Measurements from ENCODE around the gene AKR1B15. TPM values are rescaled to one million over a fixed set of nuclear protein-coding genes. Genes with fewer than 3 reads are reported as not detected.

Gene AKR1B15
- total RNA-seq, 1 donor from 2014 or later = not detected

DNA sequence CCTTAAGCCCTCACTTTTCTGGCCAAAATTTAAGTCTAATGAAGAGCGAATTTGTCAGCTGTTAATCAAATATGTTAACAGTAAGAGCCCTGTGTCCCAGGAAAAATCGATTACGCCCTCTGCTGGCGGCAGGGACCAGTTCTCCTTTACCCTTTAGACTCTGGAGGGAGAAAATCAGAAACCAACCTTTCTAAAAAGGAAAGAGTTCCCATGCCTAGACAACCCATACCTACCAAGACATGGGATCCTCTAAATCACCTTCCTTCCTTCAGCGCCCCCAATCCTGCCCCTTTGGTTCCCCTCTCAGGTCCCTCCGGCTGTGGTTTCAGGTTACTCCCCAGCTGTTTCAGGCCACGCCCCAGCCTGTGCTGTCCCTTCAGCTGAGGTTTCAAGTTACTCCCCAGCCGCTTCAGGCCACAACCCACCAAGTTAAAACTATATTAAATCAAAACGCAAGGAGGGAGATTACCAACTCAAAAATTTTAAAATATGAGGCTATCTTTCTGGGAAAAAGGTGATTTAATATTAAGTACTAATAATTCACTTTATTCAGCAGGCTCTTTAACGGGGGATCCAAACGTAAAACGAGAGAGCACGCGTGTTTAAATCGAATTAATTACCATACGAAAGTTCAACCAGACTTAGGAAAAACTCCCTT lies 1.4 kb upstream of the AKR1B15 start:
- Histone ChIP-seq H3K4me3 (peak overlapping the region; percentile 55), H3K9me3 (replicated peaks) (no peaks in the 10 kb centered on the region), H3K36me3 (no peaks in the 10 kb centered on the region), H3K27ac (replicated peaks) (peak overlapping the region; percentile 42), H3K27me3 (ENCODE audit: low read depth) (peaks cover 1% of the 10 kb centered on the region), H3K4me1 (peaks cover 6% of the 10 kb centered on the region)
- intact Hi-C loops (cut with micrococcal nuclease) = no loop called here
- TF ChIP-seq, protein P1, sequence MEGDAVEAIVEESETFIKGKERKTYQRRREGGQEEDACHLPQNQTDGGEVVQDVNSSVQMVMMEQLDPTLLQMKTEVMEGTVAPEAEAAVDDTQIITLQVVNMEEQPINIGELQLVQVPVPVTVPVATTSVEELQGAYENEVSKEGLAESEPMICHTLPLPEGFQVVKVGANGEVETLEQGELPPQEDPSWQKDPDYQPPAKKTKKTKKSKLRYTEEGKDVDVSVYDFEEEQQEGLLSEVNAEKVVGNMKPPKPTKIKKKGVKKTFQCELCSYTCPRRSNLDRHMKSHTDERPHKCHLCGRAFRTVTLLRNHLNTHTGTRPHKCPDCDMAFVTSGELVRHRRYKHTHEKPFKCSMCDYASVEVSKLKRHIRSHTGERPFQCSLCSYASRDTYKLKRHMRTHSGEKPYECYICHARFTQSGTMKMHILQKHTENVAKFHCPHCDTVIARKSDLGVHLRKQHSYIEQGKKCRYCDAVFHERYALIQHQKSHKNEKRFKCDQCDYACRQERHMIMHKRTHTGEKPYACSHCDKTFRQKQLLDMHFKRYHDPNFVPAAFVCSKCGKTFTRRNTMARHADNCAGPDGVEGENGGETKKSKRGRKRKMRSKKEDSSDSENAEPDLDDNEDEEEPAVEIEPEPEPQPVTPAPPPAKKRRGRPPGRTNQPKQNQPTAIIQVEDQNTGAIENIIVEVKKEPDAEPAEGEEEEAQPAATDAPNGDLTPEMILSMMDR (IDR thresholded peaks at IDR 0.05; ENCODE audit: borderline replicate concordance) = peak; percentile 89
- peak; percentile 66 for DNase-seq

DNA sequence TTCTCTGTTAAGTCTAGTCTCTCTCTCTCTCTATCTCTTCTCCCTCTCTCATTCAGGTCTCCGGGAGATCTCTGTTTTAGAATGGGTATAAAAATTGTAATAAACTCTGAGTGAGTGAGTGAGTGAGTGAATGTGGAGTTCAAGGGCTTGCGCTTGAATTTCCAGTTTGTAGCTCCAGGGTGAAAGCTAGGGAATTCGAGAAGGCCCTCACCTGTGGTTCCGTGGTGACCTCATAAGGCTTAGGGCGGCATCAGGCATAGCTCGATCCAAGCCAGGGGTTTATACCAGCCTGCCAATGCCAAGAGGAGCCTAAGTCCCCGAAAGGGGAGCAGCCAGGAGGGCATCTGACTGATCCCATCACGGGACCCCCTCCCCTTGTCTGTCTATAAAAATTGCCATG lies 456 bp downstream of the AKR1B15 start:
- TF ChIP-seq, protein P1 (IDR thresholded peaks at IDR 0.05; ENCODE audit: borderline replicate concordance) = no peak

DNA sequence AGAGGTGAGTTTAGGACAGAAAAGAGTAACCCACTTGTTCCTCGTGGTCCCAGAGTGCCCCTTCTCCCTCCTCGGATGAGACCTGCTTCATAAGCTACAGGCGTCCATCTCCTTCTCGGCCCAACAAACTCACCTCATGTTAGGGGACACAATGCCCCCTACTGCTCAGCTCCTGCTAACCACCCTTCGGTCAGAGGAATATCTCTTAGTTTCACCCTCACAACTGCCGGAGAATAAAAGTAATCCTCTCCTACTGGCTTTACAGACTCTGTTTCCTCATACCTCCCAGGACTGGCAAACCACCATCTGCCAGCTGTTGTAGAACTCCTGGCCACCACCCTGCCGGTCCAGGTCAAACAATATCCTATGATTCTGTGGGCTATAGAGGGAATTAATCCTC lies 3.2 kb downstream of the AKR1B15 start:
- TF ChIP-seq, protein P1 (IDR thresholded peaks at IDR 0.05; ENCODE audit: borderline replicate concordance) = no peak
- no peak for DNase-seq
- no peak overlapping the region for H3K27ac ChIP-seq (replicated peaks)
- H3K27me3 ChIP-seq (ENCODE audit: low read depth) = no peaks in the 10 kb centered on the region
- no peaks in the 10 kb centered on the region for H3K9me3 ChIP-seq (replicated peaks)
- peaks cover 6% of the 10 kb centered on the region for H3K4me1 ChIP-seq
- intact Hi-C loops (cut with micrococcal nuclease) = no loop called here
- no peak overlapping the region for H3K4me3 ChIP-seq
- no peaks in the 10 kb centered on the region for H3K36me3 ChIP-seq

More for the DNA sequence above, 456 bp downstream of the AKR1B15 start:
- Histone ChIP-seq H3K4me1 (peaks cover 6% of the 10 kb centered on the region), H3K4me3 (no peak overlapping the region), H3K27ac (replicated peaks) (no peak overlapping the region), H3K9me3 (replicated peaks) (no peaks in the 10 kb centered on the region), H3K27me3 (ENCODE audit: low read depth) (no peaks in the 10 kb centered on the region), H3K36me3 (no peaks in the 10 kb centered on the region)
- DNase-seq = no peak
- intact Hi-C loops (cut with micrococcal nuclease) = no loop called here

DNA sequence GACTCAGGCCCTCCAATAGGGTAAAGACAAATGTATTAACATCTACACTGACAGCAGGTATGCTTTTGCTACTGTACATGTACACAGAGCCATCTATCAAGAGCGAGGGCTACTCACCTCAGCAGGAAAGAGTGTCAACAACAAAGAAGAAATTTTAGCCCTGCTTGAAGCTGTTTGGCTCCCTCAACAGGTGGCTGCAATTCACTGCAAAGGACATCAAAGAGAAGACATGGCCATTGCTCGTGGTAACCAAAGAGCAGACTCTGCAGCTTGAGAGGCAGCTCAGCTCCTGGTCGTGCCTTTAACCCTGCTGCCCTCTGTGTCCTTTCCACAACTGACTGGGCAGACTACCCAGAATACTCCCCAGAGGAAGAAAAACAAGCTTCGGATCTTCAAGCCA lies 5.1 kb downstream of the AKR1B15 start:
- Histone ChIP-seq H3K4me3 (no peak overlapping the region), H3K27me3 (ENCODE audit: low read depth) (no peaks in the 10 kb centered on the region), H3K36me3 (no peaks in the 10 kb centered on the region), H3K4me1 (no peaks in the 10 kb centered on the region), H3K9me3 (replicated peaks) (no peaks in the 10 kb centered on the region), H3K27ac (replicated peaks) (no peak overlapping the region)
- TF ChIP-seq, protein P1 (IDR thresholded peaks at IDR 0.05; ENCODE audit: borderline replicate concordance) = no peak
- intact Hi-C loops (cut with micrococcal nuclease) = no loop called here
- DNase-seq = no peak

DNA sequence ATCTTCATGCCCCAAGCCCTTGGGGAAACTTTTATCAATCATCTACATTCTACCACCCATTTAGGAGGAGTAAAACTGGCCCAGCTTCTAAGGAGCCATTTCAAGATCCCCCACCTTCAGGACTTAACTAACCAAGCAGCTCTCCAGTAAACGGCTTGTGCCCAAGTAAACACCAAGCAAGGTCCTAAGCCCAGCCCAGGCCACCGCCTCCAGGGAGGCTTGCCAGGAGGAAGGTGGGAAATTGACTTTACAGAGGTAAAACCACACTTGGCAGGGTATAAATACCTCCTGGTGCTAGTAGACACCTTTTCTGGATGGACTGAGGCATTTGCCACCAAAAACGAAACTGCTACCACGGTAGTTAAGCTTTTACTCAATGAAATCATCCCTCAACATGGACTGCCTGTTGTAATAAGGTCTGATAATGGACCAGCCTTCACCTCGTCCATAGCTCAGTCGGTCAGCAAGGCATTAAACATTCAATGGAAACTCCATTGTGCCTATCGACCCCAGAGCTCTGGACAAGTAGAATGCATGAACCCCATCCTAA lies 5.6 kb downstream of the AKR1B15 start:
- Histone ChIP-seq H3K27me3 (ENCODE audit: low read depth) (no peaks in the 10 kb centered on the region), H3K36me3 (no peaks in the 10 kb centered on the region), H3K4me1 (no peaks in the 10 kb centered on the region), H3K9me3 (replicated peaks) (no peaks in the 10 kb centered on the region), H3K27ac (replicated peaks) (no peak overlapping the region), H3K4me3 (no peak overlapping the region)
- TF ChIP-seq, protein P1 (IDR thresholded peaks at IDR 0.05; ENCODE audit: borderline replicate concordance) = no peak
- intact Hi-C loops (cut with micrococcal nuclease) = no loop called here
- DNase-seq = no peak

Data from left ventricle myocardium inferior (tissue), 1 donor.